ACHN (cell line): ENCODE data around the gene VDAC2.
"Not testable (repeated sequence)": the region's sequence is repeated elsewhere in the genome, so short reads cannot be mapped to it uniquely, and the experiment has no call there.

Experiments
- DNase-seq: peaks from one replicate; pipeline ENCODE4 v3.0.0-alpha.2; 2015
- in situ Hi-C: cut with HindIII; loops from 2 replicates; pipeline ENCODE4 v1.10.0; 2017; ENCODE audit warnings: low sequenced_read_pairs, low pct_ligation_motif_present, low pct_unique_long_range_greater_than_20kb

Gene VDAC2

DNA sequence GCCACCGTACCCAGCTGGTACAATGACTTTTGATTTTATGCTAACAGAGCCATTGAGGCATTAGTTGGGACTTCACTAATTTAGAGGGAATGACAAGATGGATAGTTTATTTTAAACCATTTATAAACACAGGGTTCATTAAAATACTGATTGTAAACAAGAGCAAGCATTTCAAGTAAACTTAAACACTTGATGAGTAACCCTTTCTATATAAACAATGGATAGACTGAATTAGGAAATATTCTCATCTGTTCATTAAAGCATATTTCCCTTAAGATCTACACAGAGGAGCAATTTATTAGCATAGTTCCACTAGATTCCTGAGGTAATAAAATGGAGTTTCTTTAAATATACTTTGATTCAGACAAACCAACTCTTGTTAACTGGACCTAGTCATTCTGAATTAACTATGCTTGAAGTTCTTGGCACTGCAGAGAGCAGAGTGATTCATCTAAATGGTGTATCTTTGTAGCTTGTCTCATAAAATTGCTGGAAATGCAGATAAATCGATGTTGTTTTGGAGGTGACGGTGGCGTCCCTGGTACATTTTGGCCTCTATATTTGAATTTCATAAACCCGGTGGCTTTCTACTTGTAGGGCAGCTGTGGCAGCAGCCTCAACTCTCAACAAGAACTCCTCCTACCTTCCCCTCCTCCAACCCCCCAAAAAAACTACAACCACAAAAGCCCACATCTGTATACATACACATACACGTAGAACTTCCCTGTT, 15.4 kb upstream of the VDAC2 start:
- in situ Hi-C loops: no loop called here
- DNase-seq: peak; percentile 12

DNA sequence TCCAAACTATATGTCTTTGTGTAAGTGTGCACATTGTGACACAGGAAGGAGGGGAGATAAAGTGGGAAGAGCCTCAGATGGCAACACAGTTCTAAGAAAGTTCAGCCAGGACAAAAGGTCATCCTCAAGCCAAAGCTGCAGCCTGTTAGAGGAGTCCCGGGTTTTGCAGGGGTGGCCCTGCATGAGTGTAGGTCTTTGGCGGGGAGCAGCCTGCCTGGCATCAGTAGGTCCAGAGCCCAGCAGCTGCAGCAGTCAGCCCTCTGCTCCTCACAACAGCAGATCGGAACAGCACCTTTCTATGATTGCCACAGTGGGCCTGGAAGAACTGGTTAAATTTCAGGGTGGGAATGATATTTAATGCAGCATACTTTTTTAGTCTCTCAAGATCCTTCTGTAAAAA, 13.5 kb upstream of the VDAC2 start:
- in situ Hi-C loops: no loop called here
- DNase-seq: no peak

DNA sequence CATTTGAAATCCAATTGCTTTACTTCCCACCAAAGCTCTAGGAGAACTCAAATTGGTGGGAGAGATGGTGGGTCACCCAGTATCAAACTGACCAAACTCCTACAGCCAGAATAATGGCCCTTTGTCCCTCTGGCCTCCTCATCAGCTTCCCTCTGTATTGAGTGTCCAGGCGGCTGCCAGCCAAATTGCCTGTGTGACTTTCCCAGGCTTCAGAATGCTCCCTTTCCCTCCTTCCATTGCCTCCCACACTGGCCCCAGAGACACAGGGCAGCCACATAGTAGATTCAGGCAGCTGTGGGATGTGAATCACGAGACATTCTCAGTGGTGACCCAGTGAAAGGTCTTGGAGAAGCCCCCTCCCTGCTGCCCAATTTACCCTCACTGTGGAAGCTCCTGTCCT, 12.7 kb upstream of the VDAC2 start:
- DNase-seq: no peak
- in situ Hi-C loops: no loop called here

DNA sequence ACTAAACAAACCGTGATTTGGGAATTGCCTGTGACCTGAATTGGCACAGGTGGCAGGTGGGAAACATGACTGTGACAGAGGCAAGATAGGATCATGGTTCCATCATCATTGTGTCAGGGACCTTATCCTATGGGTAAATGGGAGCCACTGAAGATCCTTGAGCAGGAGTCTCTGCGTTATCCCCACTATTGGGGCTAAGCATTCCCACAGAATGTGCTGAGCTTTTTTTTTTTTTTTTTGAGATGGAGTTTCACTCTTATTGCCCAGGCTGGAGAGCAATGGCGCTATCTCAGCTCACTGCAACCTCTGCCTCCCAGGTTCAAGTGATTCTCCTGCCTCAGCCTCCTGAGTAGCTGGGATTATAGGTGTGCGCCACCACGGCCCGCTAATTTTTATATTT, 10.6 kb upstream of the VDAC2 start:
- in situ Hi-C loops, DNase-seq: not testable (repeated sequence)

DNA sequence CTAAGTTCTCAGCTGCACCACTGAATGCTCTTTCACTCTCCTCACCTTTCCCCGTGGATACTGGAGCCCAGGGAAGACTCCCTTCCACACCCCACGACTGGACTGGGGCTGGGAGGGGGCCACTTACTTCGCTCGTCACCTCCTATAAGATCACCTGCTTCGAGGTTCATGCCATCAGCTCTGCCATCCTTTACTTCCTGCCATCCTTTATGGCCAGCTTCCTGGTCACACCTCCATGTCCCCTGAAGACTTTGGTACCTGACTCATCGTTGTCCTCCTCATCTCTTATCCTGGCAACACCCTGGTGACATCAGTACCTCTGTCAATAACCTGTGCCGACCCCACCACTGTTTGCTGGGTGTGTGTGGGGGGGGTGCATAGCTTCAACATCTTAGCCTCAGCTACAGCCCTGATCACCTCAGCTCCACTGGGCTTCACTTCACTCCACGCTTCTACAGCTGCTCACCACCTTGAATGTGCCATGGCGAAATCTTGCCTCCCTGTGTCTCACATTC, 8.7 kb upstream of the VDAC2 start:
- DNase-seq: no peak
- in situ Hi-C loops: no loop called here

DNA sequence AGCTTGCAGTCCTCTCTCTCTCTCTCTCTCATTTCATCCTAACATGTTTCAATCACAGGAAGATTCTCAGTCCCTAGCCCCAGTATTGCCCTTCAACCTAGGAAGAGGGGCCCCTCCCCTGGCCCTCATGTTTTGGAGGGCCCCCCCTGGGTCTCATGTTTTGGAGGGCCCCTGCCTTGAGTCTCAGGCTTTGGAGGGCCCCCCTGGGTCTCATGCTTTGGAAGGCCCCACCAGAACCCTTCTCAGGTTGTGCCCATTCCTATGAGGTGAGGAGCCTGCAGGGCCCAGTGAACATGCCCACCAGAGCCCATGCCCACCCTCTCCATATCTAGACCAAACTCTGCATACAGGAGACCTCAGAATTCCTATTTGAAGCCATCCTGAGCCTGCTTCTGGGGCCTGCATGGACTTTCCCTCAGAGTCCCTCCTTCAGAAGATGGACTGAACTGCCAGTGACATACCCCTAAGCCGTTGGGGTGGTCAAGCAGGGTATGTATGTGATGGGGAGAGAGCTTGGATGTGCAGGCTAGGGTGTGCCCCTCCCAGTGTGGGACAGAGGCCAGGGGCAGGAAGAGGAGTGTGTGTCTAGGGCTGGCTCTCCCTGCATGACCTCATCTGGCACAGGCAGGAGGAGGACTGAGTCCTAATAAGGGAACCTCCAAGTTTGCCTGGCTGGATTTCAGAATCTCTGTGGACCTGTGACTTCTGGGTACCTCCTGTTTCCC, 8.1 kb upstream of the VDAC2 start:
- DNase-seq: no peak
- in situ Hi-C loops: no loop called here

DNA sequence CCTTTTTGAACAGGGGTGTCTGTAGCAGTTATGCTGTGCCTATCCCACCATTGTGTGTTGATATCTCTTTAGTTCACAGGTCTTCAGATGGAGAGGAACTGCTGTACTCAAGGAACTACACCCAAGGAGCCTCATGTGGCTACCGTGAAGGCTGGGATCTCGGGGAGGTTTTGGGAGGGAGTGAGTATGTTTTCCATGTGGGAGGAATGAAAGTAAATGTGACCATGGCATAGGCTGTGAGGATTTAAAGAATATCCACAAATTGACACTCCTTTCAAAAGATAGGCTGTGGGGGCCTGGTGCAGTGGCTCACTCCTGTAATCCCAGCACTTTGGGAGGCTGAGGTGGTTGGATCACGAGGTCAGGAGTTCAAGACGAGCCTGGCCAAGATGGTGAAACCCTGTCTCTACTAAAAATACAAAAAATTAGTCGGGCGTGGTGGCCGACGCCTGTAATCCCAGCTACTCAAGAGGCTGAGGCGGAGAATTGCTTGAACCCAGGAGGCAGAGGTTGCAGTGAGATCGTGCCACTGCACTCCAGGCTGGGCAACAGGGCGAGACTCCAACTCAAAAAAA, 7.5 kb upstream of the VDAC2 start:
- in situ Hi-C loops, DNase-seq: not testable (repeated sequence)

DNA sequence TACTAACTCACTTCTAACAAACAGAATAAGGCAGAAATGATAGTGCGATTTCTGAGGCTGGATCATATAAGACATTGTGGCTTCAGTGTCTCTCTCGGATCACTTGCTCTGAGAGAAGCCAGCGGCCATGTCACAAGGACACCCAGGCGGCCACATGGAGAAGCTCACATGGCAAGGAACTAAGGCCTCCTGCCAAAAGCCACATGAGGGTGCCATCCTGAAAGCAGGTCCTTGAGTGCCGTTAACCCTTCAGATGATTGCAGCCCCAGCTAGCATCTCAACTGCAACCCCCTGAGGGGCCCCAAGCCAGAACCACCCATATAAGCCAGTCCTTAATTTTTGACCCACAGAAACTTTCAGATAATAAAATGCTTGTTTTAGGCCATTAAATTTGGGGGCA, 6.9 kb upstream of the VDAC2 start:
- in situ Hi-C loops: no loop called here
- no peak for DNase-seq

DNA sequence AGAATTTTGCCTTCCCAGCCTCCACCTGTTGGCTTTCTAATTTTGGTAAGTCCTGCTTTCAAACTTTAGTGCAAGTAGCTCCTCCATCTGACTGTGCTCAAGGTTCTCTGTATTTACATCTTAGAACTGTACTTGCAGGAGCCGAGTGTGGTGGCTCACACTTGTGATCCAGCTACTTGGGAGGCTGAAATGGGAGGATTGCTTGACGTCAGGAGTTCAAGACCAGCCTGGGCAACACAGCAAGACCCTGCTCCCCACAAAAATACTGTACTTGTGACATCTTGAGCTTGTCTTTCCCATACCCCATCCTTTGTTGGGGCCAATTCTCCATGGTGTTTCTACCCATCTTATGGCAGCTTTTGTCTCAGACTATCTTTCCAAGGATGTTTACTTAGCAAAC, 4.7 kb upstream of the VDAC2 start:
- no peak for DNase-seq

DNA sequence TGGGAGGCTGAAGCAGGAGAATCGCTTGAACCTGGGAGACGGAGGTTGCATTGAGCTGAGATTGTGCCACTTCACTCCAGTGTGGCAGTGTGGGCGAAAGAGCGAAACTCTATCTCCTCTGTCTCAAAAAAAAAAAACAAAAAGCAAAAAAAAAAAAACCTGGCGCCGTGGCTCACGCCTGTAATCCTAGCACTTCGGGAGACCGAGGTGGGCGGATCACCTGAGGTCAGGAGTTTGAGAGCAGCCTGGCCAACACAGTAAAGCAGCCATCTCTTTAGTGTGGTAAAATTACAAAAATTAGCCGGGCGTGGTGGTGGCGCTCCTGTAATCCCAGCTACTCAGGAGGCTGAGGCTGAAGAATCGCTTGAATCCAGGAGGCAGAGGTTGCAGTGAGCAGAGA, 4.0 kb upstream of the VDAC2 start:
- in situ Hi-C loops, DNase-seq: not testable (repeated sequence)

More for the DNA sequence above, 4.7 kb upstream of the VDAC2 start:
- in situ Hi-C loops: no loop called here

DNA sequence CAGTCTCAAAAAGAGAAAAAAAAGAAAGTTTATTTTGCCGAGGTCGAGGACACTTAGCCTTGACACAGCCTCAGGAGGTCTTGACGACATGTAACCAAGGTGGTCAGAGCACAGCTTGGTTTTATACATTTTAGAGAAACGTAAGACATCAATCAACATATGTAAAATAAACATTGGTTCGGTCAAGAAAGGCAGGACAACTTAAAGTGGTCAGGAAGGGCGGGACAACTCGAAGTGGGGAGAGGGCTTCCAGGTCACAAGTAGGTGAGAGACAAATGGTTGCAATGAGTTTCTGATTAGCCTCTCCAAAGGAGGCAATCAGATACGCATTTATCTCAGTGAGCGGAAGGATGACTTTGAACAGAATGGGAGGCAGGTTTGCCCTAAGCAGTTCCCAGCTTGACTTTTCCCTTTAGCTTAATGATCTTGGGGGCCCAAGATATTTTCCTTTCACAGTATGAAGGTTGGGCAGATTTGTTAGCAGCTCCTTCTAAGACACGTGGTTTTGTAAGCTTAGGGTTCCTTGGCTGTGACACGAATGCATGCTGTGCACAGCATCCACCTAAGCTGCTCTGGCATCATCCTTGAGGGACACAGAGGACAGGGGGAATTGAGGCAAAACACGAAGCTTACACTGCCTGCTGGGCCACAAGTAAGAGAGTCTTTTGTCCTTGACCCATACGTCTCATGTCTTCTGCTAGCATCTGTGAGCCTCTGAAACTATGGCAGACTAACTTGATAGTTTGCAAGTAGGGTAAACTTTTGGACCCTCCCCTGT, 3.3 kb upstream of the VDAC2 start:
- in situ Hi-C loops: no loop called here
- DNase-seq: no peak

DNA sequence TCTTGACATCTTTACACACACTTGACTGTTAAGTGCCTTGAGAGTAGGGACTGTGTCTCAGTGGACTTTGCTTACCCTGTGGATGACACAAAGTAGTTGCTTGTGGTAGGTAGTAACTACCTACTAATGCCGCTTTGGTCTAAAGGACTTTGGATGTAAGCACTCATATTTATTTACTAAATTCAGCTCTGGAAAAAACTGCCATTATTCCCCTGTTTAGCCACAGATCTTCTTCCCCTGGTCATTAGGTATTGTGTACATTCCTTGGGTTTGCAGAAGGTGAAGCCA, 2.8 kb upstream of the VDAC2 start:
- no peak for DNase-seq
- in situ Hi-C loops: no loop called here

DNA sequence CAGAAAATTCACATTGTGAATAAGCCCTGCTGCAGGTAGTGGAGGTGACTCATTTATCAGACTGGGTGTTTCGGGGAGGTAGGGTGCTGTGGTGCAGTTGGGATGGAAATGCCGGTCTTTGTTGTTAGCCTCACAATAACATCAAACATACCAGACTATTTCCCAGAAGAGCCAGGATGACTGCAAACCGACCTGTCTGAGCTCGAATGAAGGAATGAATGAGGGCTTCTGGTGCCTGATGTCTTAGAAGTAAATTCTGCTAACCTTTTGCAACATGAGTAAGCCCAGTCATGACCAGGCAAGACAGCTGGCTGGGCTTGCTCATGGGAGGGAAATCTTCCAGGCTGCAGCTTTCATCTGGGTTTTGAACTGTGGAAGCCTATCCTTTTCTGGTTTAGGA, 2.4 kb upstream of the VDAC2 start:
- in situ Hi-C loops: no loop called here
- no peak for DNase-seq

DNA sequence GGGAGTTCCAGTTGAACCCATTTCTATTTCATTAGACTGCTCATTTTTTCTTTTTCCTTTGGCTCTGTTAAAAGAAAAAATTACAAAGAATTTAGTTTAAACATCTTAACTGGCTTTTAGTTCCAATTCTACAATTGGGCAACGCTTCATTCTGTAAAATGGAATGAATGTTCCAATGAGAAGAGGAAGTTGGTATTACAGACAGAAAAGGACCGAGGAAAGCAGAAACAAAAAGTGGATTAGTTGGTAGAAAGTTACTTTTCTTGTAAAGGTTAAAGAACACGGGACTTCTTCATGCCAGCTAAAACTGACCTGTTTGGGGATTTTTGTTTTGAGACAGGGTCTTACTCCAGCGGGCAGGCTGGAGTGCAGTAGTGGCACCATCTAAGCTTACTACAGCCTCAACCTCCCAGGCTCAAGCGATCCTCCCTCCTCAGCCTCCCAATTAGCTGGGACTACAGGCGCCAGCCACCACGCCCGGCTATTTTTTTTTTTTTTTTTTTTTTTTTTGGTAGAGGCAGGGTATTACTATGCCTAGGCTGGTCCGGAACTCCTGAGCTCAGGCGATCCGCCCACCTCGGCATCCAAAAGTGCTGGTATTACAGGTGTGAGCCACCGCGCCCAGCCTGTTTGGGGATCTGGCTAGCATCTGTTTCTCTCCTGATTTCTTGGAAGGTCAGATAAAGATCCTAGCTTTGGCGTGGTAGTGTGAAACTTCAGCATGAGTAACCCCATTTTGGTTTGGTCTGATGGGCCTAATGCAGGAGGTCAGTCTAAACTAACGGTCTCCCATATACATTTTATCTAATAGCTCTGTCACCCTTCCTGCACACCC, 1.3 kb upstream of the VDAC2 start:
- DNase-seq: no peak
- in situ Hi-C loops: no loop called here

DNA sequence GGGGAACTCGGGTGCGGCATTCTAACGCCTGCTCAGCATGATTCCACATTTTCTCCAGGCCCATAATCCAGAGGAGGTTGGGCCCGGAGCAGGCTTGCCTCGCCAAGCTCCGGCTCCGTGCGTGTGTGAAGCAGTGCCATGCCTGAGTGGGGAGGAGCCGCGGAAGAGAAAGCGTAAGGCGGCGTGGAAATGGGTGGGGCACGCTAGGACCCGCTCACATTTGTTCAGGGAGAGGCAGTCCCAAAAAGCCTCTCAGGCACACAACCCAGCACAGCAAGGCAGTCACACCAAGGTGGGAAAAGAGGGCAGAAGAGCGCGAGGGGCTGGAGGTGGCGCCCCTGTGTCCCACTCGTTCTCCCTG, 695 bp upstream of the VDAC2 start:
- peak; percentile 72 for DNase-seq
- in situ Hi-C loops: no loop called here

DNA sequence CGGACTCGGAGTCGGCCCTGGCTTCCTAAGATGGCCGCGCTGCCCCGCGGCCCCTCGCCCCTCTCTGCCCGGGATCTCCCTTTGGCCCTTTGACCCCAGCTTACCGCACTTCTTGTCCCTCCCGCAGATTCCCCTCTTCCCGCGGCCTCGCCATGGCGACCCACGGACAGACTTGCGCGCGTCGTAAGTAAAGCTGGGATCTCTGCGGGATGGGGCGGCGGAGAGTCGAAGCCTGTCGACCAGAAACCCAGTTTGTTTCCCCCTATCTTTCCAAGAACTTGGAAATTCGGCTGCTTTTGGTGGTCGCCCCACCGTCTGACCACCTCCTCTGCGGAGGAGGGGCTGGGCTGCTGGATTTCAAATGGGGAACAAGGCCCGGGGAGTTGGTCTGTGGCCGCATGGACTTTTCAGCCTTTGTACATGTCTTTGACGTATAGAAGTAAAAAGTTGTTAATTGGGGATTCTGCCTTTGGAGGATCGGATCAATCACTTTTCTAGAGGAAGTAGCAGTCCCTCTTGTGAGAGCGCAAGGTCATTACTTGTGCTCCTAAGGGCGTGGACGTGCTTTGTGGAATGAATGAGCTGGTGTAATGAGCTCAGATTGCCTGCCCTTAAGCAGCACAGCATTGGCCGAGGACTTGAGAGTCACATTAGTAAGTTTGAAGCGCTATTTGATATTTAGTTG, 553 bp downstream of the VDAC2 start:
- in situ Hi-C loops: no loop called here
- peak; percentile 62 for DNase-seq

DNA sequence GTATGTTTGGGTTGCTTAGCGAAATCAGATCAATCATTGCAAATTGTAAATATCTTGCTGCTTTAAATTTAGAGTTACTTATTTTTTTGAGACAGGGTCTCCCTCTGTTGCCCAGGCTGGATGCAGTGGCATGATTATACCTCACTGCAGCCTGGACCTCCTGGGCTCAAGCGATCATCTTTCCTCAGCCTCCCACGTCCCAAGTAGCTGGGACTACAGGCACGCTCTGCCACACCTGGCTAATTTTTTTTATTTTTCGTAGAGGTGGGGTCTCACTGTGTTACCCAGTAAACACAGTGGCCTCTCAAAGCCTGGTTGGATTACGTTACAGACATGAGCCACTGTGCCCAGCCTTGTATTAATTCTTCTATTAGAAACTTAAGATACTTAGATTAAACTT, 1.7 kb downstream of the VDAC2 start:
- in situ Hi-C loops: no loop called here
- no peak for DNase-seq

DNA sequence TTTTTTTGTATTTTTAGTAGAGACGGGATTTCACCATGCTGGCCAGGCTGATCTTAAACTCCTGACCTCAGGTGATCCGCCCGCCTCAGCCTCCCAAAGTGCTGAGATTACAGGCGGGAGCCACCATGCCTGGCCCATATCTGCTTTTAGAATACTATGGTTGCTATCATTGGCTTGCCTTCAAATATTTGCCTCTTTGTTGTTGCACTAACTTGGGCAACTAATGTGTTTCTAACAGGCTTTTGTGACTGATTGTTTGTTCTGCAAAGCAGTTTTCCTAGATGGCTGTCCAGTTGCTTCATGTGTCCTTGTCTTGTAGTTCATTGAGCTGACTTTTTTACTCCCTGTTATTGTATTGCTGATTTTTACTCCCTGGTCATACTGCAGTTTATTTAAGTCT, 9.7 kb downstream of the VDAC2 start:
- no peak for DNase-seq
- in situ Hi-C loops: no loop called here
